DMS 273 (cell line): ENCODE measurements around the gene KRTCAP2.
A peak's percentile ranks its signal among the peaks of the same experiment; 100 is the strongest.
"Not testable (repeated sequence)": the region's sequence is repeated elsewhere in the genome, so short reads cannot be mapped to it uniquely, and the experiment has no call there.

ENCODE experiments used
- DNase-seq: peaks from one replicate; lab custom pipeline; 2025; ENCODE audit not compliant: unreplicated experiment; lab: John Stamatoyannopoulos, UW

The KRTCAP2 gene

GRCh38 chr1:155172732-155173477, at the start of gene KRTCAP2:
KRTCAP2 (minus strand) TSS chr1:155173304; CDS start chr1:155173224, 80 bp downstream.
- peak; percentile 98 for DNase-seq

- DNase-seq, result not testable (repeated sequence)
Measured at GRCh38 chr1:155220211-155220965, 47.3 kb upstream of the KRTCAP2 start.

GRCh38 chr1:155219592-155220031, 46.5 kb upstream of the KRTCAP2 start:
- DNase-seq, result peak; percentile 33

- DNase-seq, result peak; percentile 64
Measured at GRCh38 chr1:155218854-155219591, 45.9 kb upstream of the KRTCAP2 start.

- DNase-seq, result not testable (repeated sequence)
Measured at GRCh38 chr1:155214702-155215101, 41.6 kb upstream of the KRTCAP2 start.

- DNase-seq, result not testable (repeated sequence)
Measured at GRCh38 chr1:155212051-155212440, 38.9 kb upstream of the KRTCAP2 start.

- not testable (repeated sequence) for DNase-seq
Measured at GRCh38 chr1:155211381-155212050, 38.4 kb upstream of the KRTCAP2 start.

- DNase-seq, result no peak
Measured at GRCh38 chr1:155210314-155211104, 37.4 kb upstream of the KRTCAP2 start.

- DNase-seq, result no peak
Measured at GRCh38 chr1:155209312-155209721, 36.2 kb upstream of the KRTCAP2 start.

GRCh38 chr1:155208541-155209311, 35.6 kb upstream of the KRTCAP2 start, which contains the start of gene MTX1:
MTX1 (plus strand) TSS chr1:155208695; CDS start chr1:155208805, 110 bp downstream.
- peak; percentile 93 for DNase-seq

GRCh38 chr1:155207806-155208540, 34.9 kb upstream of the KRTCAP2 start, which contains the start of gene THBS3:
THBS3 (minus strand) TSS chr1:155207897; CDS start chr1:155207876, 21 bp downstream.
- DNase-seq, result peak; percentile 90

GRCh38 chr1:155206891-155207805, 34.0 kb upstream of the KRTCAP2 start:
- peak; percentile 96 for DNase-seq

GRCh38 chr1:155205969-155206593, 33.0 kb upstream of the KRTCAP2 start:
- DNase-seq, result no peak

- DNase-seq, result no peak
Measured at GRCh38 chr1:155205035-155205434, 31.9 kb upstream of the KRTCAP2 start.

GRCh38 chr1:155202731-155203515, 29.8 kb upstream of the KRTCAP2 start:
- DNase-seq, result no peak

- DNase-seq, result no peak
Measured at GRCh38 chr1:155202198-155202597, 29.1 kb upstream of the KRTCAP2 start.
